GM19452 (cell line): ENCODE measurements around the gene GAGE1.
"Not testable (repeated sequence)": the region's sequence is repeated elsewhere in the genome, so short reads cannot be mapped to it uniquely, and the experiment has no call there.

Experiments used
- ATAC-seq: cut with Tn5 transposase; IDR thresholded peaks from one replicate; pipeline ENCODE4 v1.9.1; 2021; ENCODE audit not compliant: unreplicated experiment

GAGE1 gene, protein sequence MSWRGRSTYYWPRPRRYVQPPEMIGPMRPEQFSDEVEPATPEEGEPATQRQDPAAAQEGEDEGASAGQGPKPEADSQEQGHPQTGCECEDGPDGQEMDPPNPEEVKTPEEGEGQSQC

GRCh38 chrX:49598720-49599119 lies at the start of gene GAGE1:
Gene GAGE1, plus strand, starts transcription at chrX:49599020. Its CDS starts 1,155 bp downstream, at chrX:49600175.
- not testable (repeated sequence) for ATAC-seq

DNA sequence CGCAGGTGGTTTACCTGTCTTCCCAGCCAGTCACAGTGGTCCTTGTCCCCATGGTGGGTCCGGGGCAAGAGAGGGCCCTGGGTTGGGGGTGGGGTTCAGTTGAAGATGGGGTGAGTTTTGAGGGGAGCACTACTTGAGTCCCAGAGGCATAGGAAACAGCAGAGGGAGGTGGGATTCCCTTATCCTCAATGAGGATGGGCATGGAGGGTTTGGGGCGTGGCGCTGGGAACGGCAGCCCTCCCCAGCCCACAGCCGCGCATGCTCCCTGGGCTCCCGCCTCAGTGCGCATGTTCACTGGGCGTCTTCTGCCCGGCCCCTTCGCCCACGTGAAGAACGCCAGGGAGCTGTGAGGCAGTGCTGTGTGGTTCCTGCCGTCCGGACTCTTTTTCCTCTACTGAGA lies 47.8 kb upstream of the GAGE1 start, which contains the start of gene GAGE12E:
GAGE12E (plus strand) TSS at position 301 of the 400 bp plus-strand sequence. CDS start 1,155 bp downstream, outside the sequence.
- not testable (repeated sequence) for ATAC-seq

GRCh38 chrX:49560542-49560941 lies 38.3 kb upstream of the GAGE1 start, which contains the start of gene GAGE12F:
Gene GAGE12F, plus strand, starts transcription at chrX:49560842. Its CDS starts 1,155 bp downstream, at chrX:49561997.
- ATAC-seq: not testable (repeated sequence)

- not testable (repeated sequence) for ATAC-seq
Observed at GRCh38 chrX:49568728-49569127, 30.1 kb upstream of the GAGE1 start.

DNA sequence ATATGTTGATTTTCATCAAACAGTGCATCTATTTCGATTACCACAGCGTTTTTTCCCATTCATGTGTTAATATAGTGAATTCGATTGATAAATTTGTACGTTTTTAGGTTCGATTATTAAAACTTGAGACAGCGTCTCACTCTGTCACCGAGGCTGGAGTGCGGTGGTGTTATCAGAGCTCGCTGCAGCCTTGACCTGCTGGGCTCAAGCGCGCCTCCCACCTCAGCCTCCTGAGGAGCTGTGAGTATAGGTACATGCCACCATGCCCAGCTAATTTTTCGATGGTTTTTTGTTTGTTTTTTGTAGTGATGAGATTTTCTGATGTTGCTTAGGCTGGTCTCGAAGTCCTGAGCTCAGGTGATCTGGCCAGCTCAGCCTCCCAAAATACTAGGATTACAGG lies 29.7 kb upstream of the GAGE1 start:
- ATAC-seq: not testable (repeated sequence)

DNA sequence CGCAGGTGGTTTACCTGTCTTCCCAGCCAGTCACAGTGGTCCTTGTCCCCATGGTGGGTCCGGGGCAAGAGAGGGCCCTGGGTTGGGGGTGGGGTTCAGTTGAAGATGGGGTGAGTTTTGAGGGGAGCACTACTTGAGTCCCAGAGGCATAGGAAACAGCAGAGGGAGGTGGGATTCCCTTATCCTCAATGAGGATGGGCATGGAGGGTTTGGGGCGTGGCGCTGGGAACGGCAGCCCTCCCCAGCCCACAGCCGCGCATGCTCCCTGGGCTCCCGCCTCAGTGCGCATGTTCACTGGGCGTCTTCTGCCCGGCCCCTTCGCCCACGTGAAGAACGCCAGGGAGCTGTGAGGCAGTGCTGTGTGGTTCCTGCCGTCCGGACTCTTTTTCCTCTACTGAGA lies 28.7 kb upstream of the GAGE1 start, which contains the start of gene GAGE12G:
GAGE12G (plus strand) TSS at position 301 of the 400 bp plus-strand sequence. CDS start 1,155 bp downstream, outside the sequence.
- not testable (repeated sequence) for ATAC-seq

DNA sequence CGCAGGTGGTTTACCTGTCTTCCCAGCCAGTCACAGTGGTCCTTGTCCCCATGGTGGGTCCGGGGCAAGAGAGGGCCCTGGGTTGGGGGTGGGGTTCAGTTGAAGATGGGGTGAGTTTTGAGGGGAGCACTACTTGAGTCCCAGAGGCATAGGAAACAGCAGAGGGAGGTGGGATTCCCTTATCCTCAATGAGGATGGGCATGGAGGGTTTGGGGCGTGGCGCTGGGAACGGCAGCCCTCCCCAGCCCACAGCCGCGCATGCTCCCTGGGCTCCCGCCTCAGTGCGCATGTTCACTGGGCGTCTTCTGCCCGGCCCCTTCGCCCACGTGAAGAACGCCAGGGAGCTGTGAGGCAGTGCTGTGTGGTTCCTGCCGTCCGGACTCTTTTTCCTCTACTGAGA lies 19.2 kb upstream of the GAGE1 start, which contains the start of gene GAGE12H:
GAGE12H (plus strand) TSS at position 301 of the 400 bp plus-strand sequence. CDS start 1,155 bp downstream, outside the sequence.
- not testable (repeated sequence) for ATAC-seq

GRCh38 chrX:49589196-49589595 lies 9.6 kb upstream of the GAGE1 start, which contains the start of gene GAGE2A:
Gene GAGE2A, plus strand, starts transcription at chrX:49589496. Its CDS starts 1,155 bp downstream, at chrX:49590651.
- ATAC-seq: not testable (repeated sequence)

GRCh38 chrX:49589769-49590478 lies 8.9 kb upstream of the GAGE1 start:
- ATAC-seq: not testable (repeated sequence)

DNA sequence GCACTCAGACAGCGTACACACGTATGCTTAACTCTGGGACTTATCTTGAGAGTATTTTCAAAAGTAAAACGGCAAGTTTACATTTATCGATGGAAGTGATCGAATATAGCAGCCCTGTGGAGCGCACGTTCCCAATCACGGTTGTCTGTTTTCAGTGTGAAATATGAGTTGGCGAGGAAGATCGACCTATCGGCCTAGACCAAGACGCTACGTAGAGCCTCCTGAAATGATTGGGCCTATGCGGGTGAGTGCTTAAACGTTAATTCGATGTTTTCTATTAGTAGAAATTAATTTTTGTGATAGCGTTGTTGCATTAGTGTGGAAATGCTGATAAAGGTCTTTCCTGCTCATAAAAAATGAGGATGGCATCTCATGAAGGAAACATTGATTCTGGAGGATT lies 8.3 kb upstream of the GAGE1 start:
- not testable (repeated sequence) for ATAC-seq

DNA sequence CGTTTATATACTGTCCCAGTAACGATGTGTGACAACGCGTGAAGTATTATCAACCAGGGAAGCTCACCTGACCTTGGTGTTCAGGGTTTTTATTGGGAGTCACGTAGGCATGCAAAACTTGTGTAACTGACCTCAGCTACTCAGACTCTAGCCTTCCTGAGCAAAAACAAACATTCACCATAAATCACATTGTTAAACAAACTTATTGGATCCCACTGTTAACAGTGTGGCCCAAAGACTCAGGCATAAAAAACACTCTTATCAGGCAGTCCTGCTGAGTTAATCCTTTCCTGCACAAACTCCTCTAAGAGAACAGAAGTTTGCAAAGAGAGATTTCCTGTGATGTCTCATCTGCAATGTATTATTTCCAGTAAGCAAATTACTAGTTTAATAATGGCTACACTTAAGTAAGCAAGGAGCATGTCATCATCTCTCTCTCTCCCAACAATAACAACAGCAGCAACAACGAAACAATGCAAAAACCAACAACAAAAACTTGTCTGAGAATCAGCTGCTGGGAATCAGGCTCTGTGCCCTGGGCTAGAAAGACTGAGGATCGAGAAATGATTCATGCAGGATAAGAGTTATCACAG lies 12.0 kb downstream of the GAGE1 start:
- no peak for ATAC-seq

- ATAC-seq: no peak
Observed at GRCh38 chrX:49618574-49618973, 19.8 kb downstream of the GAGE1 start.

GRCh38 chrX:49627086-49627777 lies 28.4 kb downstream of the GAGE1 start:
- no peak for ATAC-seq

- ATAC-seq: no peak
Observed at GRCh38 chrX:49644991-49645637, 46.3 kb downstream of the GAGE1 start.

DNA sequence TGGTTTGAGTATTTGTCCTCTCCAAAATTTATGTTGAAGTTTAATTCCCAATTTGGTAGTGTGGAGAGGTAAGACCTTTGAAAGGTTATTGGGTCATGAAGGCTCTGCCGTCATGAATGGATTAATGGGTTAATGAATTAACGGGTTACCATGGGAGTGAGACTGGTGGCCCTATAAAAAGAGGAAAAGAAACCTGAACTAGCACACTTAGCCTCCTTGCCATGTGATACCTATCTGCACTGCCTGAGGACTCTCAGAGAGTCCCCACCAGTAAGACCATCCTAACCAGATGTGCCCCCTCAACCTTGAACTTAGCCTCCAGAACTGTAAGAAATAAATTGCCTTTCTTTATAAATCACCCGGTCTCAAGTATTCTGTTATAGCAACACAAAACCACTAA lies 57.7 kb downstream of the GAGE1 start:
- ATAC-seq: peak; percentile 63
